Pons (tissue), 1 donor: ENCODE data around the gene TMEM135.
A peak's percentile ranks its signal among the peaks of the same experiment; 100 is the strongest.

Source experiments
- DNase-seq: peaks from one replicate; pipeline ENCODE4 v3.0.0-alpha.2; 2016; ENCODE audit warnings: low spot score

The TMEM135 gene

DNA sequence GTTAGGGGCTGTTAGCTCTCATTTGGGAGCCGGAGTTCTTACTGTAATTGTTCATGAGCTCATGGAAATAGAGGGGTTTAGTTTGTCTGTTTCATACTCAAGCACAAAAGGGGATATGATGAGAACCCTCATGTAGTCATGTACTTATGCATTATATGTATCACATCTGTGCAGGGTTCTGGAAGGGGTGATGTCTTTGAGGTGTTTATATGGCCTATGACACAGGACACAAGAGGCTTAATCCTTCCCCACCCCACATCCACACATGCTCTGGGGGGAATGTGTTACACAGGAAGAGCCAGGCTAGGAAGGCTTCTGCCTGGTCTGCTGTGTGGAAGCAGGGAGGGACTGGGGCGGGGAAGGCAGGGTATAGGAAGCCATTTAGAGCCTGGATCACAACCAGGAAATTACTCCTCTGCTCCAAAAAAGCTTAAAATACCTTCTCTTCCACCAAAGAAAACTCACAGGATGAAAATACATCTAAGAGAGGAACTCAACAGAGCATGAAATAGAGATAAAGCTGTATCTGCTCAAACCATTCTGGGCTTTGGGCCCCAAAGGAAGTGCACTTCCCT lies 316.1 kb downstream of the TMEM135 start:
- no peak for DNase-seq

DNA sequence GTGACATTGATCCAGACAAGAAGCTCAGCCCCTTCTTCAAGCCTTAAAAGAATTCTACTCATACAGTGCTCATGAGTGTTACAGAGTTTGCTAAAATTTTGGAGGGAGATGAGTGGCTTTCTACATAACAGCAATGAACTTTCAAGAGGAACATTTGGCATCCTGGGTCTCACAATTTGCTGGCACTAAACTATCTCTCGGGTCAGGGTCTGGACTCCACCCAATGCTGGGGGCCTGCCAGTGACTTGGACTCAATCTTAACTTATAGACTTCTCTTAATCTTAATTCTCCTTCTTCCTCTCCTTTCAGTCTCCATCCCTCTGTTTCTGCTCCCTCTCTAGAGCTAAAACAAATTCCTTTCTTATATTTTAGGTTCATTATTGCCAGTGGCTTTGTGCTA lies 317.9 kb downstream of the TMEM135 start:
- DNase-seq, result no peak

DNA sequence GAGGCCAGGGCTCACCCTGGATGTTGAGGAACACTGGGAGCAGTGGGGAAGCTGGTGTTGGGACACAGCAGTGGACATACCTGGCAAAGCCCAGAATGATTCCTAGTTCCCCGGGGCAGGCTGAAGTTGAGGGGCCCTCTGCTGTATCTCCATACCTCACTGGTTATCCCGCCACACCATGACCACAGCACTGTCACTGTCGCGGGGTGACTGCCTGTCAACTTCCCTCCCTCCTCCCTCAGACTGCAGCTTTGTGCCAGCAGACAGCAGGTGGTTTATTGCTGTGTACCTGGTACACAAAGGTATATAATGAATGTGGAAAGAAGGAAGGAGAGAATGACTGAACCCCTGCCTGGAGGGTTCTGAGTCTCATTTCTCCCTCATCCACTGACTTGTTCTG lies 318.7 kb downstream of the TMEM135 start:
- DNase-seq, result no peak

DNA sequence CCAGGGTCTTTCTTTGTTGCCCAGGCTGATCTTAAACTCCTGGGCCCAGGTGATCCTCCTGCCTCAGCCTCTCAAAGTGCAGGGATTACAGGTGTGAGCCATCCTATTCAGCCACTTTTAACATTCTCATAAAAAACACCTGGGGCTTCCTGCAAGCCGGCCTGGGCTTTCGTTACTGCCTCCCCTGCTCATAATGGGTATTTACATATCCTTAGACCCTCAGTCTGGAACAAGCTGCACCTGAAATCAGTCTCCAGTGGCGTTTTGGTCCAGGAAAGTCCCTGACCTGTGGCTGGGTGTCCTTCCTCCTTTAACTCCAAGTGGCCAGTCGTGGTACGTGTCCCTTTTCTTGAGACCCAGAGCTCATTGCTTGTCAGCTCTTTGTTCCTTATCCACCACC lies 320.7 kb downstream of the TMEM135 start:
- DNase-seq, result no peak

DNA sequence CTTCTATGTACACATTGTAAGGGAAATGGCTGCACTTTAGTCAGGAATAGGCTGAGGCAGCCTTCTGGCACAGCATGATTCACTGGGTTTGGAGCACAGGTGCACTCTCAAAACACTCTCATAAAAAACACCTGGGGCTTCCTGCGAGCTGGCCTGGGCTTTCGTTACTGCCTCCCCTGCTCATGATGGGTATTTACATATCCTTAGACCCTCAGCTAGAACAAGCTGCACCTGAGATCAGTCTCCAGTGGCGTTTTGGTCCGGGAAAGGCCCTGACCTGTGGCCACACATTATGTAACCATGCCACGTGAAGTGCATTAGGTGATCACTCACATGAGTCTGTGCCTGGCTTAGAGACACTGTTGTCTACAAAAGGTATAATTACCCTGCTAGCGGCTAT lies 321.7 kb downstream of the TMEM135 start:
- no peak for DNase-seq

DNA sequence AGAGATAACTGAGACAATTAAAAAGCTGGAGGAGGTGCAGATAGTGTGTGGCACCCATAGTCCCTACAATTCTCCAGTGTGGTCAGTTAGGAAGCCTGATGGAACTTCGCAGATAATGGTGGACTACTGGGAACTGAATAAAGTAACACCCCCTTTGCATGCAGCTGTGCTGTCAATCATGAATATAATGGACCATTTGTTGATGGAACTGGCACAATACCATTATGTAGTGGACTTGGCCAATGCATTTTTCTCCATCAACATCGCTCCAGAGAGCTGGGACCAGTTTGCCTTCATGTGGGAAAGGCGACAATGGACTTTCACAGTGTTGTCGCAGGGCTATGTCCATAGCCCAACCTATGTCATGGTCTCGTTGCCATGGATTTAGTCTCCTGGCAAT lies 324.2 kb downstream of the TMEM135 start:
- peak; percentile 53 for DNase-seq

DNA sequence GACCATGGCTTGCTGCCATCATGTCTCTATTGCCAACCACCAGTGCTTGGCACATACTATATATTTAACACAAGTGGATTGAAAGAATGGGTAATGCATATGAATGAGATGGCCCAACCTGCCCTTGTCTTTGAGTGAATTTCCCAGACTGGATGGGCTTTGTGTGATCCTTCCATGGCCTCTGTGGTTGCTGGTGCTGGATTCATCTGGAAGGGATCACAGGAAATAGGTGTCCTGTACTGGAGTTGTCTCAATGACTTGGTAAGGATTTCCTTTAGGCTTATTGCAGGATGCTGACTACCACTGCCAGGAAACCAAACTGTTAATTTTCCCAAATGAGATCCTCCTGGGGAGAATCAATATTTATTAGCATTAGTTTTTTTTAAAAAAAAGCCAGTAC lies 328.6 kb downstream of the TMEM135 start:
- DNase-seq, result no peak

DNA sequence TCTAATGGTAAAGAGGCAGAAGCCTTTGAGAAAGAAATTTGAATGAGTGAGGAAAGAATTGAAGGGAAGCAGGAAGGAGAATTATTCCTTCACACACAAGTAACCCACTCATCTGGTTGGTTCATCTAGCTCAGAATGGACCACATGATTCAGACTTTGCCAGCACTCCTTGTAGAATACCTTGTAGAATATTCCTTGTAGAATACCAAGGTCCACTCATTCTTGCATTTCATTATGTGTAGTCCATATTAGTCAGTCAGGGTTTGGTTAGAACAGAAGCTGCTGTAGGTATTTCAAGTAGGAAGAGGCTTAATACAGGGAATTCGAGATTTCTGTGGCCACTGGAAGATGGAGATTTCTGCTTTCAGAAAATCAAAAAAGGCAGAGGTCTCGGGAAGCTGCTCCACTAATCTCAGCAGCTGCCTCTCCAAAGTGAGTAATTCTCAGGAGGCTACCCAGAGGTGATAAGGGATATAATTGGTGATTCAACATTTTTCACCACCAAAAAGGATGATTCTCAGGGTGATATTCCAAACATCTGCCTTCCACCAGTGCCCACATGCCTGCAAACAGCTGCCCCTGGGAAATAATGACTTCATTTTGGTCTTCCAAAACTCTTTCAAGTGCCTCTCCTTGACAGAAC lies 329.1 kb downstream of the TMEM135 start:
- no peak for DNase-seq

DNA sequence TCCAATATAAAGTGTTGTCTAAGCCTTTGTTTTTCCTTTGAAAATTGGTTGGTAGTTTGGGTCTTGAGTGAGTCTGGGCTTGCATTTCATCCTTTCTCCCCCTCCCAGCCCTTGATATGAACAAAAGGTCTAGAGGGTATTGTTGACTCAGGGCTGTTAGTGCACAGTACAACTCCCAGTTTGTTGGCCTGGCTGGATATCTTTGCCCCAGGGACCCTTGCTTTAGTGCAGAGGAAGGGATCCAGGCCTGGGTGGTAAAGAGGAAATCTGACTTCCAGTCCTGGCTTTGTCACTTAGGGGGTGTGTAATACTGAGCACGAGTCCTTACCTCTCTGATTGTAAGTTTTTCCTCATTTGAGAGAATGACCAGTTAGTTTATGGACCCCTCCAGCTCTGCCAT lies 330.4 kb downstream of the TMEM135 start:
- DNase-seq, result no peak

DNA sequence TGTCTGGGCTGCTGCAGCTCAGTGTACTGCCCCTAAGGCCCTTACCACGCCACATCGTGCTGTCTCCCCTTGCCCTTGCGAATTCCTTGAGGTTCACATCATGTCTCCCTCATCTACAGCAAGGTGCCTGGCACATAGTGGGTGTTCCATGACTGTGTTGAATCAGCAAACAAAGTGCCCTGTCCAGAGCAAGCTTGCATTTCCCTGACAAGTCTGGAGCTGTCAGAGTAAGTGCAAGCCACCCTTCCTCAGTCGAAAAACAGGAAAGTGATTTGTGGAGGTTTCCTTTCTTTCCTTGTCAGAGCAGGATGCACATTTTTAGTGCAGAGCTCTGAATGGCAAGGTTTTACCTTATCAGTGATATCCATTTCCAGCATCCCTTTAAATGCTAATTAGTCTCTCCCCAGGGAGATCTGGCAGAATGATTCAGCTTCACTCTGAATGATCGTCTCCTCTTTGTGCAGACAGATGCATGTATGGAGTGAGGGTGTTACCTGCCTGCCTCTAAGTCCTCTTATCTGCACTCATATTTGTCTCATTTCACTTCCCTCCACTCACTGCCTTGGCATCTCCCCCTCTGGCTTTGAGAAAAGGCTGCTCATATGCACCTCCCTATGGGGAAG lies 331.2 kb downstream of the TMEM135 start:
- no peak for DNase-seq

DNA sequence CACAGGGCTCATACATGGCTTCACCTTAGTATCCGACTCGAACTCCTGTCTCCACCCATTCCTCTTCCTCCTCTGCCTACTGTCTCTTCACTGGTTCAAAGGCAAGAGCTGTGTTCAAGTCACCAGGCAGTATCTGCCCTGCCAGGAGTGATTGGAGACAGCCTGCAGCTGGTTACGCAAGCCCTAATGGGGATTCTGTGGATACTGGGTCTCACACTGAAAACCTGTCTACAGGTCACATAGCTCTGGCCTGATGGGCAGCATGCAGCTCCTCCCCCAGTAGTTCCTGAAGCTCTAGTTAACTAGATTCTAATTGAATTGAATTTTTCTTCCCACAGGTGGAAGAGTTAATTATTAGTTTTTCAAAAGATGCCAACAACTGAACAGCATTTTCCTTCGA lies 332.2 kb downstream of the TMEM135 start:
- no peak for DNase-seq

DNA sequence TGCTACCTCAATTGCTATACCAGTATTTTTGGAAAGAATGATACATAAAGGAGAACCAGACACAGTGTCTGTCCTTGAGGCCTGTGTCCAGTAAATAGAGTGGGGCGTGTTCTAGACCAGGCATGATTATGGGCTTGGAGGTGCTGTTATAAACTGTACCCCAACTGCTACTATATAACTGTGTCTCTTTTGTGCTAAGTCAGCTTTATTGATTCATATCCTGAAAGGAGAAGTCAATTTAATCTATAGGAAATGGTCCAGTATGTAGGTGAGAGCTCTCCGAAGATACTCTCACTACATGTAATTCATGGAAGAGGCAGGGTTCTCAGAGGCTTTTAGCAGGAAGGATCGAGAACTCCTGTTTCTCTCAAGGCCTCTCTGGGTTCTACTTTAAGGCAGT lies 334.3 kb downstream of the TMEM135 start:
- DNase-seq, result no peak
